HuH-7 (cell line): ENCODE results near the gene RBM26.
A peak's percentile ranks its signal among the peaks of the same experiment; 100 is the strongest.
"Not testable (repeated sequence)": the region's sequence is repeated elsewhere in the genome, so short reads cannot be mapped to it uniquely, and the experiment has no call there.

Experiments used
- DNase-seq: peaks from one replicate; pipeline ENCODE4 v3.0.0; 2011; ENCODE audit warnings: low spot score

RBM26 gene

DNA sequence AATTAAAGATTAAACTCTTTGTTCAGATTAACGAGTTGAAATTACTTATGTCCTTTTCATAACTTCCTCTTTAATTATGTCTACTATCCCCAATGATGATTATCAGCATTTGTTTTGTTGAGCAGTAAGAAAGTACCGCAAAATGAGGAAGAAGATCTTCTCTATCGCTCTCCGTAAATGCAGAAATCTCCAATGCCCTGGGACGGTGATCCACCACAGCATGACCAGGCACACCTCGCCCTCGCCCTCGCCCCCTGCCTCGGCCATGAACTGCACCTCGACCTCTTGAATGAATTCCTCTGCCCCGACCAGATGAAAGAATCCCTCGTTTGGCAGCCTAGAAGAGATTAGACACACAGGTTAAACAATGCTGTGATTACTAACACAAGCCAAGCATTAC is 69.1 kb downstream of the RBM26 start:
- no peak for DNase-seq

DNA sequence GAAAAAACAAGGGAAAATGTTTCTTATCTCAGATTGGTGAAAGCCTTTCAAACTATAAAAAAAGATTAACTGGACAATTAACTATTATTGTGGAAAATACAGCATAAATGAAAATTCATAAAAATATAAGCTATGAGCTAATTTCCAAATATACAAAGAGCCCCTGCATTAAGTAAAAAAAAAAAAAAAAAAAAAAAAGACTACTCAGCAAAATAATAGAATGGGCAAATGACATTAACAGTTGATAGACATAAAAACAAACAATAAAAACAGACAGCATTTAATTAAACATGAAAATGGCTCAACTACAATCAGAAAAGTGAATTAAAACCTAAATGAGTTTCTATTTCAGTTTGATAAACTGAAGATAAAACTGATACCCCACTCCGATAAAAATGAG is 77.5 kb downstream of the RBM26 start:
- no peak for DNase-seq

DNA sequence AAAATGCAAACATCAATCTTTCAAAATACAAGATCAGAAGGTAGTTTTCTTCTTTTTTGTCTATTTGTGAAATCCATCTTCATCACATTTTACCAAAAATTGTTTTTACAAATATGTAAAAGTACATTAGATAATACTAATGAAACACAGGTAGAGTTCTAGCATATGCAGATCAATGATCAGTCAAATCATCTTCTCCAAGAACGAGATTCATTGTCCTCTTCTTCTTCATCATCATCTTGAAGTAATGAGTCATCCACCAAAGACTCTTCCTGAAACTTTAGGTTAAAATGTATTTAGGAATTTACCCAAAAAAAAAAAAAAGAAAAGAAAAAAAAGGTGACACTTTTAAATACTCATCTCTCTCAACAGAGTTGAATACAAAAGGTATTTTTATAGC is 85.6 kb downstream of the RBM26 start:
- DNase-seq, result no peak

DNA sequence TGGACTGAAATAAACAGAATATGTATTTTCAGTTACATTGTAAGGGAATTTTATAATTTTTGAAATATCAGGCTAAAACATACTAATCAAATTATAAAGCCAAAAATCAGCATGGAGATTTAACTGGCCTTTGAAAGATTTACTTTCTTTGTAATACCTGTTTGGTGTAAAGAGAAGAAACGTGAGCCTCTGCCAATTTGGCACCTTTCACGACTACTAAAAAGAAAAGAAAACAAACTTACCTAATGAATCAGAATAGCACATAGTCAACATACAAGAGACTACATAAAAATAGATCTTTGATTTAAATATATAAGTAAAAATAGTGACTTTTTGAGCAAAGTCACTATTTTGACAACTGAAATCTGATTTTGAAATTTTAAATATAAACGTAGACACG is 87.4 kb downstream of the RBM26 start:
- no peak for DNase-seq

DNA sequence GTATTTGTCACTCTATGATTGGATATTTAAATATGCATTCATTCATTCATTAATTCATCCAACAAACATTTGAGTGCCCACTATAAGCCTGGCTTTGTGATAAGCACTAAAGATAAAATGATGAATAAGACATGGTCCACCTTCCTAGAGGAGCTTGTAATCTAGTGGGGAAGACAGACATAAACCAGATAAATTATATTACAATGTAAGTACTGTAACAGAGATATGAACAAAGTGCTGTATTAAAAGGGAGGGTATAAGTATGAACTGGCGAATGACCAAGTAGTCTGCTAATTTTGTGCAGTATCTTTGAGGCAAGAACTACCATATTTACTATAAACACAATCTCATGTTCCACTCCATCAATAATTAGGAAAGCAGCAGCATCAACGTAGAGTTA is 88.2 kb downstream of the RBM26 start:
- no peak for DNase-seq

DNA sequence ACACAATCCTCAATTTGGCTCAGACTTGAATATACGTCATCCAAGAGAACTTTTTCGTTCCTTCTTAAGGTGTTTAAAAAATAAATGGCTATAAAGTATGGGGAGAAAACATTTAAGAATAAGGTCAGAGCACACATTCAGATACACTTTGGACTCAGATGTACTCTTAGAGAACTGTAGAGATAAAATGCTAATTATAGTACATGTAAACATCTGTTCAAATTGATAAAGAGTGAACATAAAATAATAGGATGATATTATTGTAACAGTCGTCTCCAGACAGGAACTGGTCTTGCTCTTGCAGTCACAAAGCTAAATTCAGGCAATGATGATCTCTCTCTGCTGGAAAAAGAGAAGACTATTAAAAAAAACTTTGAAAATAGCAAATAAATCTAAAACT is 91.4 kb downstream of the RBM26 start:
- no peak for DNase-seq

DNA sequence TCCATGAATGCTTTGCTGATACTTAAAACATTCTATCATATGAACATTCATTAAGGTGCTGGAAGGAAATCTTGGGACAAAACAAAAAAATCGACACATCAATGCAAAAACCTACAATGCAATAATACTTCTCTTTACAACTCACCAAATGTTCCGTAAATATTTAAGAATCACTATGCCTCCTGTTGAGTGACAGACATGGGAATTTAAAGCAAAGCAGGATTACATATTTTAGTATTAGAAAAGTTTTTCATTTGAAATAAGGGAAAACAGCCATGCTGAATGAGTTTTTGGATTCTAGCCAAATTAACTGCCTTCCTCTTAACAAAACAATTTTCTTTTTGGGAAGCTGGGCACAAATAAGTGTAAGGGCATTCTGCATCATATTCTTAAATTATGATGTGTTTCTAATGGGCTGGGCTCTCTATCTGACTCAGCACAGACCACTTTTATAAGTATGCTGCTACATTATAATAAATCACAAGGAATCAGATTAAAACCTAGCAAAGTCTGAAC is 93.7 kb downstream of the RBM26 start:
- DNase-seq, result no peak

DNA sequence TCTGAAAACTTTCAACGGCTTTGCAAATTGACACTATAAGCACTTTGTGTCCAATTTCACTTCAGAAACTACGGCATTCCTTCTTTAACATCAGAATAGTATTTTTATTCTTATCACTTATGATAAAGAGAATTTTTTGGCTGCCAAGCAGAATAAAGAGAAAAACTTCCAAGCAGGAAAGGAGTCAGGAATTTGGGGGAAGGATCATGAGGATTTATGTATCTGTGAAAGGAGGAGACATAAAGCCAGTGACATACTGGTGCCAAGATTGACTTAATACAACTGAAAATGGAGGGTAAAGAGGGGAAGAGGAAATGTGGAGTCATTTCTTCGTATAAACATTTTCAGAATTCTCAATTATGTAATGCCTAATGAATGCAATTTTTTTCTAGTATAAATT is 94.7 kb downstream of the RBM26 start:
- no peak for DNase-seq

DNA sequence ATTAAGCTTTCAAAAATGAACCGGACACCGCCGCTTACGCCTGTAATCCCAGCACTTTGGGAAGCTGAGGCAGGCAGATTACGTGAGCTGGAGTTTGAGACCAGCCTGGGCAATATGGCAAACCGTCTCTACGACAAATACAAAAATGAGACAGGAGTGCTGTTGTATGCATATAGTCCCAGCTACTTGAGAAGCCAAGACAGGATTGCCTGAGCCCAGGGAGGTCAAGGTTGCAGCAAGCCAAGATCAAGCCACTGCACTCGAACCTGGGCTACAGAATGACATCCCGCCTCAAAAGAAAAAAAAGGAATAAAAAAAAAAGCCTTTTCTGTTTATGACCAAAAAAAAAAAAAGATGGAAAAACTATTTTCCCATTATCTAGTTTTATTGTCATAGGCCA is 96.4 kb downstream of the RBM26 start:
- no peak for DNase-seq

DNA sequence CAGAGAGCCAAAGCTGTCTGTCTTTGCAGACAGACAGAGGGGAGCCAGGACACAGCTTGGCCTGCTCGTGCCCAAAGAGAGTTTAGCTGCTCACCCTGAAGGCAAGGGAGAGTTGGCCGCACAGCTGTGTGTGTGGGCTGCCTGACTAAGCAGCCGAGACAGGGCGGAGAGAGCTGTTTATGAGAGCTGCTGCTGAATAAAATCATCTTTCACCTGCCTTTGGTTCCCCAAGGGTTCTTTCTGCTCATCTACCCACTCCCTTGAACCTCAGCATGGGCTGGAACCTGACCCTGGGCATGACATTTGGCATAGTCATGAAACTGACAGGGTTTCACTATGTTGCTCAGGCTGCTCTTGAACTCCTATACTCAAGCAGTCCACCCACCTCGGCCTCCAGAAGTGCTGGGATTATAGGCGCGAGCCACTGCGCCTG is 98.2 kb downstream of the RBM26 start:
- no peak for DNase-seq

DNA sequence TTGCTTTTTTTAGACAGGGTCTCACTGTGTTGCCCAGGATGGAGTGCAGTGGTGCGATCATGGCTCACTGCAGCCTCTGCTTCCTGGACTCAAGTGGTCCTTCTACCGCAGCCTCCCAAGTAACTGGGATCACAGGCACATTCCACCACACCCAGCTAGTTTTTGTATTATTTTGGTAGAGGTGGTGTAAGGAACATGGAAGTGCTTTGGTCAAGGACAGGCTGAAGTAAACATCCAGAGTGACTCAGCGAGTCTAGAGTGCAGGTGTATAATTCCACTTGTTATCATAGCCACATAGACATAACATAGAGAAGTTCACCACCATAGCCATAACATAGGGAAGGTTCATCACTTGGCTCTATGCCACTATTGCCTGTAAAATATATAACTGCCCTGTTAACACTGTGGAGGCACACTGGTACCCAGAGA is 98.6 kb downstream of the RBM26 start:
- no peak for DNase-seq

DNA sequence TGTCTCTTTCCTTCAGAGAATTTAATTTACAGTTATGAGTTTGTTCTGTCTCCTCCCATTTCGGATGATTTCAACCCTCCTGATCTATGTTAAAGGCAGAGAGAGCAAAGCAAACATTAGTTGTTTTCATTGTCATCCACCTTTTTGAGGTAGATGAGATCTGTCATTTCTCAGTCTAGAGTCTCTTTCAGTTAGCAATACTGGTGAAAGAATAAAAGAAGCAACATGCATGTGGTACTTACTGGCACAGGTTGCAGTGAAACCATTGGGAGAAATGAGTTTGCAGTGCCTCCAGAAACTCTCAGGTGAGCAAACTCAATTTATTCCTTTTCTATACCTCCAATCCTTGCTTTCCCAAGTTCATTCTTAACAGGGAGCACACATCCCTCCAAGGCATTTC is 99.4 kb downstream of the RBM26 start:
- DNase-seq, result no peak

DNA sequence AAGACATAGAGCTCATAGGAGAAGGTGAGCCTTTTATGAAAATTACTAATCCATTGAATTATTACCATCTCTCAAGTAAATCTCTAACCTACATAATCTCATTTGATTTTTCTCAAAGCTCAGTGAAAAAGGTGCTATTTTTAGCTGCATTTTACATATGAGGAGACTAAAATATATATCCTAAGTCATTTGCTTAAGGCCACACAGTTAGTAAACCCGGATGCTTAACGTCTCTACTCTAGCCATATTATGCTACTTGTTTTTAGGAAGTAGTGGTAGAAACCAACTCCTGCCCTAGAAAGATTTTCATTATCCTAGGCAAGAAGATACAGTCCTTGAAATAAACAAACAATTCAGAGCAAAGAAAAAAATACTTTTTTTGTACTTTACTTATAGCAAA is 108.9 kb downstream of the RBM26 start:
- DNase-seq, result no peak

DNA sequence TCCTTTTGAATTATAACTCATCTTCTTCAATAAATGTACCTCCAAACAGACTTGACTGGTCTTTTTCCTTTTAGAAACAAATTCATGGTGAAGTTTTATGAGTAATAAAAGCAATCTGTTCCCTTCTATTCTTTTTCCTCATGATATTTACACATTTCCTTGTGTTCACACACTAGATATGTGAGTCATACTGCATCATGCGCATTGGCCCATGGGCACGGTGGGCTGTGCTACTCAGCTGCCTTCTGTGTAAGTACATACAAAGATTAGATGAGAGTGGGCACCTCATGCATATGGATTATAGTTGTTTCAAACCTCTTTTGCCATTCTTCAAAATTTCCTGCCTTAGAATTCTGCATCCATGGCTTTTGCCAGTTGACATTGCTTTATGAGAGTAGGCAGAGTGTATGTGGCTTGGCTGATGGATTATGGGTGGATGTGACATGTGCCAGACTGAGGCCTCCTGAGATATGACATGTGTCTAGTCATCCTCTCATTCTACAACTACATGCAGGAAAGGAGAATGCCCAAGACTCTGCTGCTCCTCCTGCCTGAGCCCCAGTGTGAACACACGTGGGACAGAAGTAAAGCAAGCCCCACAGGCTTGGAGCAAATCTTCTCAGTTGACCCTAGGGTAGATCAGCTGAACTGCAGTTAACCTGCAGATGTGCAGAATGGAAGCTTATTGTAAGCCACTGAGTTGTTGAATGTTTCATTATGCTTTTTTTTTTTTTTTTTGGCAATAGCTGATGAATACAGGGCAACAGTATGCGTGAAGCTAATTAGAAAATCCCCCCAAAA is 109.9 kb downstream of the RBM26 start:
- DNase-seq, result no peak

DNA sequence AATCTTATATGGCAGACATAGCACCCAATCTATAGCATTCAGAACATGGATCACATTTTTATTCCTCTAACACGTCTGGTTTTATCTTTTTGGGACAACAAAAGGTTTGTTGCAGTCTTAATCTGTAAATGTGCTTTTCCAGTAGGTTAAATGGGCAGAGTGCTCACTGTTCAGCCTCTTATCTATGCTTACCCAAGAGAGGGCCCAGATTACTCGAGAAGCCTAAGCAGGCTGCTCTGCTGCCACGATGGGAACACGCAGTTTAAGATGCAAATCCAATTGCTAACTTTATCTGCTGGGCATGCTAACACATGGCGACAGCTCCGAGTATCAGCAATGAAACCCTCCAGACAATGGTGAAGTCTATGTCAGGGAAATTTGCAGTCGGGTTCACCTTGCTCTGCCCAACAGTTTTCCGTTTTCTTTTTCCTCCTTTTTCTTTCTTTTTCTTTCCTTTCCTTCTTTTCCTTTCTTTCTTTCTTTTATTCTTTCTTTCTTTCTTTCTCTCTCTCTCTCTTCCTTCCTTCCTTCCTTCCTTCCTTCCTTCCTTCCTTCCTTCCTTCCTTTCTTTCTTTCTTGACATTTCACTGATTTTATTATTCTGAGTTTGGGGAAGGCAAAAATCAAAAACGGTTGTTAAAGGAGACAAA is 115.3 kb downstream of the RBM26 start:
- DNase-seq, result no peak

DNA sequence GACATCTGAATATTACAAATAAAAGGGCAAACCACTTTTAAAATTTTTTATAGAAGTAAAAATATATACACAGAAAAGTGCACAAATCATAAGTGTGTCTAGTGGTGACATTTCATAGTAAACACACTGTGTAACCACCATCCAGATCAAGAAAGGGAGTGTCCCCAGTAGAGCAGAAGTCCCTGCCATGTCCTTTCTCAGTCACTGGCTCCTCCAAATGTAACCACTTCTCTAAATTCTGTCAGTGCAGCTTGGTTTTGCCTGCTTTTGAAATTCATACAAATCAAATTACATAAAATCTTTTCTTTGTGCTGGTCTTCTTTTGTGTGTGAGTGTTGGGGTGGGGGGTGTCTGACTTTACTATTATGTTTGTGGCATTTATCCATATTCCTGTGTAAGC is 116.5 kb downstream of the RBM26 start:
- DNase-seq, result no peak

DNA sequence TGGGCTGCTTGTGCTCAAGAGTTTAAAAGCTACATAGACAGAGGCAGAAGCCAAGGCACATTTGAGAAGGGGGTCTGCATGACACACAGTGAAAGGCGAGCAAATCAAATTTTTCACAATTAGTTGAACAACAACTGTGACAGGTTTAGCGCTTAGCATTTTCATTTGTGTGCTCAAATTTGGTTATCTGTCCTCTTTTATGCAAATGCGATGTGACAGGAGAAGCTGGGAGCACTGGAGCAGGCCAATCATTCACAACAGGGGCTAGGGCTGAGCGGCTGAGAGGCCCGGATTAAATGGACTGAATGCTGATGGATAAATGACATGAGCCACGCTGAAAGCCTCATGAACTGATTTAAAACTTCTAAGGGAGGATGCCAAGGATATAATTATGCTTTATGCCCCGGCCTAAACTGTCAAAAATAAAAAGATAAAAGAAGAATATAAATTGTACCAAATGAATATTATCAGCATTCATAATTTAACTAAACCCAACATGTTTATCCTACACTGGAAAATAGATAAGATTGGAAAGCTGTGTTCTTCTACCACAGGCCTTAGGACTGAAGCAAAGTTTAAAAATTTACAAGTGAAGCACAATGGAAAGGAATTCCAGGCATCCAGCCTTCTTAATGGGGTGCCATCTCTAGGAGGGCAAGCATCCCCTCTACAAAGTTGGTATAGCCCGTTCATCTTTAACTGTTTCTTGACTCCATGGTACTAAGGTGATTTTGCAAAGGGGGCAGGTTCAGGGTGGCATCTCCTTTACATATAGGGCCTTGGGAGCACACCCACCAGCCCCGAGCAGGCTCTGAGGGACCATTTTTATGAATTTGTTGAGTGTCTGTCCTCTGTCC is 117.9 kb downstream of the RBM26 start:
- DNase-seq, result no peak

DNA sequence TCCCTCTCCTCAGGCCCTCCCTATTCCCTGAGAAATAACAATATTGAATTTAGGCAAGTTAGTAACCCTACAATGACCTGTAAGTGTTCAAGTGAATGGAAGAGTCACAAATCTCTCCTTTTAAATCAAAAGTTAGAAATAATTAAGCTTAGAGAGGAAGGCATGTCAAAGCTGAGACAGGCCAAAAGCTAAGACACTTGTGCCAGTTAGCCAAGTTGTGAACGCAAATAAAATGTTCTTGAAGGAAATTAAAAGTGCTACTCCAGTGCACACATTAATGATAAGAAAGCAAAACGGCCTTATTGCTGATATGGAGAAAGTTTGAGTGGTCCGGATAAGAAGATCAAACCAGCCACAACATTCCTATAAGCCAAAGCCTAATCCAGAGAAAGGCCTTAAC is 120.9 kb downstream of the RBM26 start:
- DNase-seq, result no peak

DNA sequence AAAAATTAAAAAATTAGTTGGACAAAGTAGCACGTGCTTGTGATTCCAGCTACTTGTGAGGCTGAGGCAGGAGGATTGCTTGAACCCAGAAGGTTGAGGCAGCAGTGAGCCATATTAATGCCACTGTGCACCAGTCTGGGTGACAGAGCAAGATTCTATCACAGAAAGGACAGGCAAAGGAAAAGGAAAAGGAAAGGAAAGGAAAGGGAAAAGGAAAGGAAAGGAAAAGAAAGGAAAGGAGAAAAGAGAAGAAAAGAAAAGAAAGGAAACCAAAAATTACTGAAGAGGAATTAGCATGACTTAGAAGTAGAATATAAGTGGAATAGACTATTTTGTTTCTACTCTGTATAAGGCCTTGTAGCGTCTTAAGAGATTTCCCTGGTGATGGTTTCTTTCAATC is 122.3 kb downstream of the RBM26 start:
- DNase-seq, result no peak

DNA sequence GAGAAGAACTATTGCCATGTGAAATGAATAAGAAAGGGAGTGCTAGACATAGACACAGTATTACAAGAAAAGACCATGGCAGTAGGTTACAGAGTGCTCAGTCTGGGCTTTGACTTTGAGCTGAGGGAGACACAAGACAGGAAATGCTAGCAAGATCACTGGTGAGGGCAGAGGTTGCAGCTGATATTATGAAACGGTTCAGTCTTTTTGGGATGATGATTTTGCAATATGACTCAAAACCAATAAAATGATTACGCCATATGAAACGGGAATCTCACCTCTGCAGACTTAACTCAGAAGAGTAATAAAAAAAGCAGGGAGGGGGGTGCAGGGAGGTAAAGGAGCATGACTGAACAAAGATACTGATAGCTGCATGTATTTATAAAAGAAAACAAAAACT is 123.1 kb downstream of the RBM26 start:
- peak; percentile 26 for DNase-seq

DNA sequence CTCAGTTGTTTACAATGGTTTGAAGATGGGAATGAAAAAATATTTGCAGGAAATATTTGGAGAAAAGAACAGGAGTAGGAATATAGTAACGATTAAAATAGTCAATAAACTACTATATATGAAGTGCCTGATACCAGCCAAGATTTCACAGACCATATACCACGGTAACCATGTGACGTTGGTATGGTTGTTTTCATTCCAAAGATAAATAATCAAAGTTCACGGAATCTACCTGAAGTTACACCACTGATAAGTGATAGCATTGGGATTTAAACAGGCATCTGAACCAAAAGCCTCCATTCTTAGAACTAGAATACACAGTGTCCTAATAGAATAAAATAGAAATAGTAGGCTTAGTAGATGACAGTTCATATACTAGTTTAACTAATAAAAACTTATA is 123.5 kb downstream of the RBM26 start:
- no peak for DNase-seq

DNA sequence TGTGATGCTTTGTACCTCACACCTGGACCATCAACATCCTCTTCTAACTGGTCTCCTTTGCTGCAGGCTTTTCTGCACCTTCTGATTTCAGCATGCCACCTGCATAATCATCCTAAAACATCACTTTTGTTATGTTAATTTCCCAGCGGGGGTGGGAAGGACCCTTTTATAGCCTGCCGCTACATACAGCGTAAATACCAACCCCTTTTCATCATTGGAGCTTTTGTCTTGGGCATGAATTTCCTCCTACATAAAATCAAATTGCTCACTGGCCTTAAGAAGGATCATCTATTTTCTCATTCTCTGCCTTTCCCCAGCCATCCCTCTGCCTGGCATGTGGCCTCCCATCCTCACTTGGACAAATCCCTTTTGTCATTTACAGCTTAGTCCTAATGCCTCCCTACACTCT is 124.7 kb downstream of the RBM26 start:
- DNase-seq, result no peak

DNA sequence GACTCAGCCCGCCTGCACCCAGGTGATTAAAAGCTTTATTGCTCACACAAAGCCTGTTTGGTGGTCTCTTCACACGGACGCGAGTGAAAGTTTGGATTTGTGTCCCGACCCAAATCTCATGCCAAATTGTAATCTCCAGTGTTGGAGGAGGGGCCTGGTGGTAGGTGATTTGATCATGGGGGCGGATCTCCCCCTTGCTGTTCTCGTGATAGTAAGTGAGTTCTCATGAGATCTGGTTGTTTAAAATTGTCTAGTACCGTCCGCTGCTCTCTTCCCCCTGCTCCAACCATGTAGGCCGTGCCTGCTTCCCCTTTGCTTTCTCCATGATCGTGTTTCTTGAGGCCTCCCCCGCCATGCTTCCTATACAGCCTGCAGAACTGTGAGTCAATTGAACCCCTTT is 126.3 kb downstream of the RBM26 start:
- DNase-seq, result not testable (repeated sequence)
